ENCODE data around the gene RTTN. TPM values are rescaled to one million over a fixed set of nuclear protein-coding genes. Genes with fewer than 3 reads are reported as not detected.

Gene RTTN
- polyA plus RNA-seq, 1 donor (not counting 4 experiments of a cell fraction or from before 2014, with no cell fraction given), result 77.3 TPM

- no peaks in the 10 kb centered on the region for H4K20me1 ChIP-seq (ENCODE audit: control insufficient read depth, extremely low read depth, insufficient read depth, low read length)
- no peak overlapping the region for H3K9ac ChIP-seq (ENCODE audit: control insufficient read depth, extremely low read depth, insufficient read depth, low read length)
- H3K4me3 ChIP-seq (ENCODE audit: control insufficient read depth in 2 of 3, extremely low read depth in 1 of 3, insufficient read depth in 2 of 3, low read depth in 1 of 3, low read length in 3 of 3), result no peak overlapping the region
- no peaks in the 10 kb centered on the region for H3K79me2 ChIP-seq (ENCODE audit: control insufficient read depth, insufficient read depth, low read length)
- FAIRE-seq (no peak), DNase-seq (ENCODE audit: low read depth, low spot score) (no peak)
- no peaks in the 10 kb centered on the region for H3K9me3 ChIP-seq (ENCODE audit: control insufficient read depth, low read depth, low read length)
- no peak overlapping the region for H3K27ac ChIP-seq (ENCODE audit: control insufficient read depth, insufficient read depth, low read length)
- no peak overlapping the region for H2AFZ ChIP-seq (ENCODE audit: control insufficient read depth, low read length)
- H3K9me1 ChIP-seq (ENCODE audit: control insufficient read depth, extremely low read depth, insufficient read depth, low read length), result peaks cover 3% of the 10 kb centered on the region
- no peak for TF ChIP-seq CTCF (optimal IDR thresholded peaks at IDR 0.05 in 1 of 3, IDR thresholded peaks at IDR 0.05 in 1 of 3, conservative IDR thresholded peaks at IDR 0.05 in 1 of 3; ENCODE audit: extremely low read depth in 1 of 3, insufficient read depth in 2 of 3, low read length in 3 of 3)
- no peak for TF ChIP-seq EZH2 (IDR thresholded peaks at IDR 0.05; ENCODE audit: low read length)
- H3K27me3 ChIP-seq (ENCODE audit: control insufficient read depth, extremely low read depth, insufficient read depth, low read length), result no peaks in the 10 kb centered on the region
- H3K4me2 ChIP-seq (ENCODE audit: control insufficient read depth, extremely low read depth, insufficient read depth, low read depth, low read length), result no peak overlapping the region
- dilution Hi-C loops (cut with MboI; ENCODE audit: extremely low pct_ligation_motif_present, low sequenced_read_pairs), result no loop called here
- no peaks in the 10 kb centered on the region for H3K36me3 ChIP-seq (ENCODE audit: control insufficient read depth in 2 of 2, extremely low read depth in 1 of 2, insufficient read depth in 2 of 2, low read length in 2 of 2)
- H3K4me1 ChIP-seq (ENCODE audit: control insufficient read depth, extremely low read depth, insufficient read depth, low read length), result no peaks in the 10 kb centered on the region
These were observed 131.4 kb downstream of the RTTN start for GRCh38 chr18:70074116-70074515.

- dilution Hi-C loops (cut with MboI; ENCODE audit: extremely low pct_ligation_motif_present, low sequenced_read_pairs), result no loop called here
- Histone ChIP-seq H3K27ac (ENCODE audit: control insufficient read depth, insufficient read depth, low read length) (no peak overlapping the region), H4K20me1 (ENCODE audit: control insufficient read depth, extremely low read depth, insufficient read depth, low read length) (no peaks in the 10 kb centered on the region), H2AFZ (ENCODE audit: control insufficient read depth, low read length) (no peak overlapping the region), H3K79me2 (ENCODE audit: control insufficient read depth, insufficient read depth, low read length) (no peaks in the 10 kb centered on the region), H3K4me3 (ENCODE audit: control insufficient read depth in 2 of 3, extremely low read depth in 1 of 3, insufficient read depth in 2 of 3, low read depth in 1 of 3, low read length in 3 of 3) (no peak overlapping the region), H3K9me3 (ENCODE audit: control insufficient read depth, low read depth, low read length) (no peaks in the 10 kb centered on the region), H3K9ac (ENCODE audit: control insufficient read depth, extremely low read depth, insufficient read depth, low read length) (no peak overlapping the region), H3K4me2 (ENCODE audit: control insufficient read depth, extremely low read depth, insufficient read depth, low read depth, low read length) (no peak overlapping the region), H3K4me1 (ENCODE audit: control insufficient read depth, extremely low read depth, insufficient read depth, low read length) (no peaks in the 10 kb centered on the region), H3K9me1 (ENCODE audit: control insufficient read depth, extremely low read depth, insufficient read depth, low read length) (peaks cover 3% of the 10 kb centered on the region), H3K36me3 (ENCODE audit: control insufficient read depth in 2 of 2, extremely low read depth in 1 of 2, insufficient read depth in 2 of 2, low read length in 2 of 2) (no peaks in the 10 kb centered on the region), H3K27me3 (ENCODE audit: control insufficient read depth, extremely low read depth, insufficient read depth, low read length) (no peaks in the 10 kb centered on the region)
- no peak for FAIRE-seq
- DNase-seq (ENCODE audit: low read depth, low spot score), result no peak
- TF ChIP-seq EZH2 (IDR thresholded peaks at IDR 0.05; ENCODE audit: low read length), result no peak
- TF ChIP-seq CTCF (optimal IDR thresholded peaks at IDR 0.05 in 1 of 3, IDR thresholded peaks at IDR 0.05 in 1 of 3, conservative IDR thresholded peaks at IDR 0.05 in 1 of 3; ENCODE audit: extremely low read depth in 1 of 3, insufficient read depth in 2 of 3, low read length in 3 of 3), result no peak
These were observed 132.1 kb downstream of the RTTN start for GRCh38 chr18:70073432-70073831.

All from keratinocyte (primary cell).